Osteoblast (primary cell): ENCODE results near the gene PKDCC. TPM values are rescaled to one million over a fixed set of nuclear protein-coding genes. Genes with fewer than 3 reads are reported as not detected.

Experiments
- DNase-seq: peaks from one replicate; pipeline ENCODE4 v3.0.0; 2011; ENCODE audit warnings: low spot score, mixed read lengths; ENCODE audit not compliant: insufficient read length; ENCODE audit errors: missing footprints
- H2AFZ ChIP-seq: 2 replicates; pipeline ENCODE4 v1.6.0; 2011; ENCODE audit warnings: mild to moderate bottlenecking, low read length
- H3K27ac ChIP-seq: 2 replicates; pipeline ENCODE4 v1.5.1; 2011; ENCODE audit warnings: mild to moderate bottlenecking, low read depth, low read length, moderate library complexity
- H3K27me3 ChIP-seq: 2 replicates; pipeline ENCODE4 v1.6.0; 2012; ENCODE audit warnings: mild to moderate bottlenecking, control low read depth, inconsistent platforms, low read length, moderate library complexity; ENCODE audit not compliant: insufficient read depth
- H3K36me3 ChIP-seq: 2 replicates; pipeline ENCODE4 v1.5.1; 2011; ENCODE audit warnings: mild to moderate bottlenecking, low read length, control low read depth, moderate library complexity; ENCODE audit not compliant: insufficient read depth
- H3K4me1 ChIP-seq: 2 replicates; pipeline ENCODE4 v1.5.1; 2011; ENCODE audit warnings: mild to moderate bottlenecking, low read length, control low read depth, moderate library complexity; ENCODE audit not compliant: insufficient read depth
- H3K4me2 ChIP-seq: 2 replicates; pipeline ENCODE4 v1.6.0; 2011; ENCODE audit warnings: mild to moderate bottlenecking, low read length; ENCODE audit not compliant: insufficient read depth
- H3K4me3 ChIP-seq: fragments of 200-600 bp; sonication (generic); 3 replicates; pipeline ENCODE4 v1.5.1; 2012; ENCODE audit warnings: mild to moderate bottlenecking, low read length, inconsistent platforms; ENCODE audit not compliant: insufficient read depth
- H3K79me2 ChIP-seq: 2 replicates; pipeline ENCODE4 v1.6.0; 2012; ENCODE audit warnings: mild to moderate bottlenecking, low read length, control low read depth, inconsistent platforms; ENCODE audit not compliant: insufficient read depth
- H3K9me3 ChIP-seq: 2 replicates; pipeline ENCODE4 v1.5.1; 2011; ENCODE audit warnings: low read depth, low read length, control low read depth
- H4K20me1 ChIP-seq: 2 replicates; pipeline ENCODE4 v1.6.0; 2012; ENCODE audit warnings: mild to moderate bottlenecking, low read length, control low read depth; ENCODE audit not compliant: insufficient read depth
- total RNA-seq: library from RNA; depleted of rRNA; stranded (reverse); fragments of >200 nt; gene quantifications from 2 replicates; pipeline ENCODE4 v1.2.3, GENCODE V29; 2012
- TF ChIP-seq, protein P1 (sequence below): IDR thresholded peaks from 2 replicates; pipeline ENCODE4 v1.5.1; 2011; ENCODE audit warnings: mild to moderate bottlenecking, low read depth, low read length, moderate library complexity; ENCODE audit errors: extremely low read depth

Gene PKDCC
- total RNA-seq, 1 donor, result 4.0 TPM

DNA sequence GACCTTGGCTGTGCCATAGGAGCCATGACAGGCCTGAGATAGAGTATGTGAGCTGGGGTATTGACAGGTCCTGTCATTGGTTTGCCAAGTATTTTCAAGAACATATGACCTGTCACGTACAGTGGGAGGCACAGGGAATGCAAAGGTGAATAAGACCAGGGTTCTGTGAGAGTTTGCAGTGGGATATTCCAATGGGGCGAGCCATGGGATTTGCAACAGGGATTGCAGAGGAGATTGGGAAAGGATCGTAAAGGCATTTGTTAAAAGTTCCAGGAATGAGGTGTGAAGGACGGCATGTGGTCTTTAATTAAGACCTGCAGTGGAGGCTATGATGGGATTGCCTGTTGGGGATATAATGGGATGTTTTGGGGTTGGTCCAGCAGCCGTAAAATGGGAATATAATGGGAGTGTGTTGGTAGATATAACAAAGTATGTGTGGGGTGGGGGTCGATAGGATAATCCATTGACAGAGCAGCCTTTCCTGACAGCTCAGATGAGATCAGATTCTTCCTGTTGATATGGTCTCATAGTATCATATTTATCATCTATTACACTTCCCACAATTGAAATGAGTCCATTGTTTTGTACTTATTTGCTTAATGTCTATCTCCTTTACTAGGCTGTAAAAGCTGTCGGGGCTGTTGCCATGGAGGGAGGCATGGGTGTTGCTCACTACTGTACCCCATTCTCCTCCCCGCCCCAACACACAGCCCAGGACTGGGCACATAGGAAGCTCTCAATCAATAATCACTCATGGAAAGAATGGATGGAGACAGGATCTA is 38.1 kb downstream of the PKDCC start:
- peaks cover 4% of the 10 kb centered on the region for H3K4me1 ChIP-seq
- no peak overlapping the region for H2AFZ ChIP-seq
- TF ChIP-seq, protein P1, sequence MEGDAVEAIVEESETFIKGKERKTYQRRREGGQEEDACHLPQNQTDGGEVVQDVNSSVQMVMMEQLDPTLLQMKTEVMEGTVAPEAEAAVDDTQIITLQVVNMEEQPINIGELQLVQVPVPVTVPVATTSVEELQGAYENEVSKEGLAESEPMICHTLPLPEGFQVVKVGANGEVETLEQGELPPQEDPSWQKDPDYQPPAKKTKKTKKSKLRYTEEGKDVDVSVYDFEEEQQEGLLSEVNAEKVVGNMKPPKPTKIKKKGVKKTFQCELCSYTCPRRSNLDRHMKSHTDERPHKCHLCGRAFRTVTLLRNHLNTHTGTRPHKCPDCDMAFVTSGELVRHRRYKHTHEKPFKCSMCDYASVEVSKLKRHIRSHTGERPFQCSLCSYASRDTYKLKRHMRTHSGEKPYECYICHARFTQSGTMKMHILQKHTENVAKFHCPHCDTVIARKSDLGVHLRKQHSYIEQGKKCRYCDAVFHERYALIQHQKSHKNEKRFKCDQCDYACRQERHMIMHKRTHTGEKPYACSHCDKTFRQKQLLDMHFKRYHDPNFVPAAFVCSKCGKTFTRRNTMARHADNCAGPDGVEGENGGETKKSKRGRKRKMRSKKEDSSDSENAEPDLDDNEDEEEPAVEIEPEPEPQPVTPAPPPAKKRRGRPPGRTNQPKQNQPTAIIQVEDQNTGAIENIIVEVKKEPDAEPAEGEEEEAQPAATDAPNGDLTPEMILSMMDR, result no peak

DNA sequence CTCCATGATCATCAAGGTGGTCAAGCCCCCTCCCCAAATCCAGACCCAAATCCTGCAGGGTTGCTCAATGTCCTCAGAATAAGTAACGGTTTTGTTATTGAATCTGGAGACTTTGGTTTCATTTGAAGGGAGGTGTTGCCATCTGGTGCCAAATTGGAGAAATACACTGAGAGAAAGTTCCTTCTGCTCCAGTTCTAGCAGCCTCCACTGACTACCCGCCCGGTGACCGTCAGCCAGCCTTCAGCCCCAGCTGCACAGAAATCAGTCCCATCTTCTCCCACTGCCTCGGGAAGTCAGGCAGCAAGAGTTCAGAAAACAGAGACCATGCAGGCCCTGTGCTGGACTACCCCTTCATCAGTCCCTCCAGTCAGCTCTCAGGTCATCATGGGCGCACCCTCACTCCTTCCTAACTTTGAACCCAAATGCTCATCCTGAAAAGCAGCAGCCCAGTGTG is 38.7 kb downstream of the PKDCC start:
- H2AFZ ChIP-seq, result no peak overlapping the region
- DNase-seq, result peak; percentile 84

More for the DNA sequence above, 38.1 kb downstream of the PKDCC start:
- no peak overlapping the region for H3K27ac ChIP-seq
- no peaks in the 10 kb centered on the region for H4K20me1 ChIP-seq
- H3K4me2 ChIP-seq, result peak overlapping the region; percentile 14
- H3K79me2 ChIP-seq, result no peaks in the 10 kb centered on the region
- no peaks in the 10 kb centered on the region for H3K36me3 ChIP-seq
- no peak overlapping the region for H3K4me3 ChIP-seq
- no peaks in the 10 kb centered on the region for H3K27me3 ChIP-seq
- DNase-seq, result no peak
- H3K9me3 ChIP-seq, result no peaks in the 10 kb centered on the region

DNA sequence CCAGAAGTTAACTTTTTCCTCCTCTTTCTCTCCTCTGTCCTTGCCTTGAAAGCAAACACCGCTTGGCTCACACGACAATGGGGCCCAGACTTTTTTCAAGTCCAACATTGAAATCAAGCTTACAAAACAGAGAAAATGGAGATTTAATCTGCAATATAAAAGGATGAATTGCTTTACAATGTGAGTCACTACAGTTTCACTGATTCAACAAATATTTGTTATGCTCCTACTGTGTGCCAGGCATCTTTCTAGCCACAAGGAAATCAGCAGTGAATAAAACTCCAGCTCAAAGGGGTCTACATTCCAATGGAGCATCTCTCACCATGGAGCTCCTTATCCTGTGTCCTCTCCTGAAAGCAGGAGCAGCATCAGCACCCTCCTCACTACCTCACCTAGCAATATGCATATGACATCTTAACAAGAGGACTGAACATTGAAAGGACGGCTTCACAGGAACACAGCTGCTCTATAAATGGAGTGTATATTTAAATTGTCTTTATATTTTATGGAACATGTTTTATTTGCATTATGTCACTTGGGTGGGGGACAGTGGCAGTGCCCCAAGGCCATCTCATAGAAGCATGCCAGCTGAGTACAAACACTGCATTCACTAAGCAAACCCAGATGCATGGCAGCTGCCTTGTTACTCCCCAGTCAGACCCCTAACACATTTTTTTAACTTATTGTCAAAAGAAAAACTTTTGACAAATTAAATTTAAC is 39.5 kb downstream of the PKDCC start:
- Histone ChIP-seq H3K27ac (no peak overlapping the region), H3K9me3 (no peaks in the 10 kb centered on the region), H2AFZ (no peak overlapping the region), H4K20me1 (no peaks in the 10 kb centered on the region), H3K4me3 (no peak overlapping the region), H3K4me1 (peaks cover 4% of the 10 kb centered on the region), H3K4me2 (no peak overlapping the region), H3K27me3 (no peaks in the 10 kb centered on the region), H3K79me2 (no peaks in the 10 kb centered on the region), H3K36me3 (no peaks in the 10 kb centered on the region)
- DNase-seq, result no peak
- TF ChIP-seq, protein P1, result no peak

More for the DNA sequence above, 38.7 kb downstream of the PKDCC start:
- TF ChIP-seq, protein P1, result peak; percentile 79
- Histone ChIP-seq H3K27me3 (no peaks in the 10 kb centered on the region), H3K27ac (no peak overlapping the region), H4K20me1 (no peaks in the 10 kb centered on the region), H3K4me3 (no peak overlapping the region), H3K4me1 (peaks cover 4% of the 10 kb centered on the region), H3K36me3 (no peaks in the 10 kb centered on the region), H3K4me2 (peak overlapping the region; percentile 14), H3K9me3 (no peaks in the 10 kb centered on the region), H3K79me2 (no peaks in the 10 kb centered on the region)

DNA sequence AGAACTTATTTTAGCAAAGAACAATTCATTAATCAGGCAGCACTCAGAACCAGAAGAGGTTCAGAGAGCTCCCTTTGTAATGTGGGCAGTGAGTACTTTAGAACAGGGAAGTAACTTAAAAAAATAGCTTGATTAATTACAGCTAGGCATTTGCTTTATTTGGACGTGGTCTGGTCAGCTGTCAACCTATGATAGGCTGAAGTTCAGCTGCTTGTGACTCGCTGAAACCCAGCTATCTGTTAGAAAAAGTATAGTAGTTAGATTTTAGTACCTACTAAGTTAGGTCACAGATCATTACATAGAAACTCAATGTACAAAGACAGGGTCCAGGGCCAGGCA is 40.0 kb downstream of the PKDCC start:
- Histone ChIP-seq H3K79me2 (no peaks in the 10 kb centered on the region), H3K4me2 (no peak overlapping the region), H3K36me3 (no peaks in the 10 kb centered on the region), H3K27me3 (no peaks in the 10 kb centered on the region), H3K27ac (no peak overlapping the region), H2AFZ (no peak overlapping the region), H3K4me3 (no peak overlapping the region), H4K20me1 (no peaks in the 10 kb centered on the region), H3K4me1 (peaks cover 4% of the 10 kb centered on the region), H3K9me3 (no peaks in the 10 kb centered on the region)
- DNase-seq, result peak; percentile 3
- TF ChIP-seq, protein P1, result no peak
